ENCODE results near the gene SLC26A9. TPM values are rescaled to one million over a fixed set of nuclear protein-coding genes. Genes with fewer than 3 reads are reported as not detected.

SLC26A9 gene
- total RNA-seq, 1 donor from 2014 or later, result 2.9 TPM

DNA sequence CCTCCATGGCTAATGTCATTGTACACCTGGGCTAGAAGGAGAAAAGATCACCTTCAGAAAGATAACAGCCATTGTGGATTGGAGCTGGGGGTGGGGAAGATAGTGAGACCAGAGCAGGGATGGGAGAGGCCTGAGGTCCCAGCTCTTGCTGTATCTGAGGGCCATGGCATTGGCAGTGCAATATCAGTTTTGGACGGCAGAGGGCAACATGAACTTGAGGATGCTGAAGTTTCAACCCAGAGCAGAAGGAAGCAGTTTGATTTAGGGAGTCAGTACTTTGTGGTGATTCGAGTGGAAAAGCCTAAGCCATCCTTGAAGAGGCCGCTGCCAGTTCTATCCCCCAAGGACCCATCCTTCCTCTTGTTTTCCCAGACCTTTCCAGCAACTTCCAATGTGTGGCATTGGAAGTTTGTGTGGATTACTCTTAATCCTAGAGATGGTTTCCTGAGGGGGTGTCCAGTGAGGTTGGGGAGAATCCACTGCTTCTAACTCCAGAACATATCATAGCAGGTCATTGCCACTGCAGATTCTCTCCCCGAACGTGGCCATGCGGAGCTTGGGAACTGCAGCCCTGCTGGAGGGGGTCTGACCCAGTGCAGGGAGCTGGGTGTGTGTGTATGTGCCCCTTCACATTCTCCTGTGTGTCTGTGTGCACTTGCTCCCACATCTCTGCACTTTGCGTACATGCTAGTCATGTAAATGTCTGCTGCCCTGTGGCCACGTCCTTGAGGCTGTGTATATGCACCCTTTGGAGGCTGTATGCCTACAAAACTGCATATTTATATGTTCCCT lies 24.1 kb downstream of the SLC26A9 start:
- peak; percentile 59 for DNase-seq (ENCODE audit: low spot score, unreplicated experiment)
- Mint-ChIP-seq H3K27me3 (no peaks in the 10 kb centered on the region), H3K4me1 (ENCODE audit: low read depth) (peaks cover 1% of the 10 kb centered on the region), H3K27ac (no peak overlapping the region), H3K4me3 (ENCODE audit: low read depth) (no peak overlapping the region), H3K9me3 (ENCODE audit: low read depth) (no peaks in the 10 kb centered on the region), H3K36me3 (ENCODE audit: insufficient read depth) (no peaks in the 10 kb centered on the region)
- TF ChIP-seq, protein P1, sequence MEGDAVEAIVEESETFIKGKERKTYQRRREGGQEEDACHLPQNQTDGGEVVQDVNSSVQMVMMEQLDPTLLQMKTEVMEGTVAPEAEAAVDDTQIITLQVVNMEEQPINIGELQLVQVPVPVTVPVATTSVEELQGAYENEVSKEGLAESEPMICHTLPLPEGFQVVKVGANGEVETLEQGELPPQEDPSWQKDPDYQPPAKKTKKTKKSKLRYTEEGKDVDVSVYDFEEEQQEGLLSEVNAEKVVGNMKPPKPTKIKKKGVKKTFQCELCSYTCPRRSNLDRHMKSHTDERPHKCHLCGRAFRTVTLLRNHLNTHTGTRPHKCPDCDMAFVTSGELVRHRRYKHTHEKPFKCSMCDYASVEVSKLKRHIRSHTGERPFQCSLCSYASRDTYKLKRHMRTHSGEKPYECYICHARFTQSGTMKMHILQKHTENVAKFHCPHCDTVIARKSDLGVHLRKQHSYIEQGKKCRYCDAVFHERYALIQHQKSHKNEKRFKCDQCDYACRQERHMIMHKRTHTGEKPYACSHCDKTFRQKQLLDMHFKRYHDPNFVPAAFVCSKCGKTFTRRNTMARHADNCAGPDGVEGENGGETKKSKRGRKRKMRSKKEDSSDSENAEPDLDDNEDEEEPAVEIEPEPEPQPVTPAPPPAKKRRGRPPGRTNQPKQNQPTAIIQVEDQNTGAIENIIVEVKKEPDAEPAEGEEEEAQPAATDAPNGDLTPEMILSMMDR (IDR thresholded peaks at IDR 0.05; ENCODE audit: unreplicated experiment), result peak; percentile 89

DNA sequence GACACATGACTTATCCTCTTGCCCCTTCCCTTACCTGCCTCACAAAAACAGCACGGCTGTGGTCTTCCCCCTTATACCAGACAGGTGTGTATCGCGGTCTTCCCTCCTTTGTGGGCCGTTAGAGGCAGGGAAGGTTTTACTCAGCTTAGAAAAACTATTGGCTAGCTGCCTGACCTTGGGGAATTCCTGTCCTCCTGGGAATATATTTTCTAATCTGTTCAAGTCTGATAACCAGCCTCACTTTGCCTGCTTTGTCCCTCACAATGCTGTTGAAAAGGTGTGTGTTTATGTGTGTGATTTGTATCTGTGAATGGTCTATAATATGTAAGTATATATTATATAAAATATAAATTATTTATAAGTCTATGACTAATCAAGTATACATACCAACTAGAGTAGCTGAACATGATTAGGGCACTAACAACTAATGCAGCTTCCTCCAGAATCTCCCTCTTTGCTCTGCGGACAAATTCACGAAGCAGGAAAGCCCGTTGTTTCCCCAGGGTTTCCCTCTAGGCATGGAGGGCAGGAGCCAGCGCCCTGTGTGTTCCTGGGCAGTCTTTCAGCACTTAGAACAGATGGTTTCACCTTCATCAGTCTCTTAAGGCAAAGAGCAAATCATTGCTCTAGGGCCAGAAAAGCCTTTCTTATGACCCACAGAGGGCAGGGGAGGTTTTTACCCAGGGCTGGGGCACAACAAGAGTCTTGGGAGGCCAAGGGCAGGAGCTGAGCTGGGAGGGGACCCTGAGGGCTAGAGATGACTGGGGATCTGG lies 25.6 kb downstream of the SLC26A9 start:
- Mint-ChIP-seq H3K27me3 (no peaks in the 10 kb centered on the region), H3K27ac (peak overlapping the region; percentile 93), H3K9me3 (ENCODE audit: low read depth) (no peaks in the 10 kb centered on the region), H3K4me1 (ENCODE audit: low read depth) (peaks cover 7% of the 10 kb centered on the region), H3K4me3 (ENCODE audit: low read depth) (no peak overlapping the region), H3K36me3 (ENCODE audit: insufficient read depth) (no peaks in the 10 kb centered on the region)
- DNase-seq (ENCODE audit: low spot score, unreplicated experiment), result no peak
- TF ChIP-seq, protein P1 (IDR thresholded peaks at IDR 0.05; ENCODE audit: unreplicated experiment), result no peak

DNA sequence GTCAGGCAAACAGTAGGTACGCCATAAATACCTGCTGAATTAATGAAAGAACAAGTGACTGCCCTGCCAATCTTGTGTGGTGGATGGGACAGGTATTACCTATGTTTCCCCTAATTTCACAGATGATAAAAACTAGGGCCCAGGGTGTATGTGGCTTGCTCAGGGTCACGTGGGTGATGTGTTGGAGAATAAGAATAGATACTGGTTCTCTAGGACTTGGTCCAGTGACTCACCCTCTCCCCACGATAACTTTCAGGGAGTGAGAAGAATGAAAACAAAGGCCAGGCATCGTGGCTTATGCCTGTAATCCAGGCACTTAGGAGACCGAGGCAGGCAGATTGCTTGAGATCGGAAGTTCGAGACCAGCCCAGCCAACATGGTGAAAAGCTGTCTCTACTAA lies 26.7 kb downstream of the SLC26A9 start:
- H3K36me3 Mint-ChIP-seq (ENCODE audit: insufficient read depth), result no peaks in the 10 kb centered on the region
- no peak for DNase-seq (ENCODE audit: low spot score, unreplicated experiment)
- peaks cover under 1% of the 10 kb centered on the region for H3K27me3 Mint-ChIP-seq
- H3K4me1 Mint-ChIP-seq (ENCODE audit: low read depth), result peaks cover 12% of the 10 kb centered on the region
- TF ChIP-seq, protein P1 (IDR thresholded peaks at IDR 0.05; ENCODE audit: unreplicated experiment), result no peak
- no peak overlapping the region for H3K27ac Mint-ChIP-seq
- H3K4me3 Mint-ChIP-seq (ENCODE audit: low read depth), result no peak overlapping the region
- H3K9me3 Mint-ChIP-seq (ENCODE audit: low read depth), result no peaks in the 10 kb centered on the region

DNA sequence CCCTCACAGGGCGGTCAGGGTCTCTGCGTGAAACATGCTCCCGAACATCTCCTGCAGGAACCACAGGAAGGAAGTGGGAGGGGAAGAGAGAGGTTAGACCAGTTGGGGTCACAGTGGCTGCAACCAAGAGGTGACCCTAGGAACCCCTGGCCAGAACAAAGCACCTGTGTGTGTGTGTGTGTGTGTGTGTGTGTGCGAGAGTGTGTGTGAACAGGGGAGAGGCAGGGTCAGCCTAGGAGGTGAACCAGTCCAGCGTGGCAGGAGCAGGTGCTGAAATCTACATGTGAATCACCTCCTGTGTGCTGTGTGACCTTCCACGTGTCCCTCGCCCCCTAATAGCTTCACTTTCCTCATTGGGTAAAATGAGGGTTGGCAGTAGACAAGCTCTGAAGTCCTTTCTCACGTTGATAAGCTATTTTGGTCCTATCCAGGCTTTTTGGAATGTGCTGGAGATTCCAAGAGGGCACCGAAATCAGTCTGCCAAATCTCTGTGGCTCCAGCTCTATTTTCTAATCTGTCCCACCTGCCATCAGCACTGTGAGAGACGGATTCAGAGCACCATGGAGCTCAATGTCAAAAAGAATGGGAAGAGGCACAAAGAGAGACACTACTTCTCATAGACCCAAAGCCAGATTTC lies 27.8 kb downstream of the SLC26A9 start:
- H3K36me3 Mint-ChIP-seq (ENCODE audit: insufficient read depth), result no peaks in the 10 kb centered on the region
- H3K4me3 Mint-ChIP-seq (ENCODE audit: low read depth), result no peak overlapping the region
- no peak overlapping the region for H3K27ac Mint-ChIP-seq
- H3K4me1 Mint-ChIP-seq (ENCODE audit: low read depth), result peaks cover 12% of the 10 kb centered on the region
- H3K9me3 Mint-ChIP-seq (ENCODE audit: low read depth), result no peaks in the 10 kb centered on the region
- no peak for DNase-seq (ENCODE audit: low spot score, unreplicated experiment)
- peaks cover 5% of the 10 kb centered on the region for H3K27me3 Mint-ChIP-seq
- TF ChIP-seq, protein P1 (IDR thresholded peaks at IDR 0.05; ENCODE audit: unreplicated experiment), result no peak

GRCh38 chr1:205914730-205915129 lies 28.5 kb downstream of the SLC26A9 start:
- no peak for DNase-seq (ENCODE audit: low spot score, unreplicated experiment)
- TF ChIP-seq, protein P1 (IDR thresholded peaks at IDR 0.05; ENCODE audit: unreplicated experiment), result no peak
- peaks cover 12% of the 10 kb centered on the region for H3K4me1 Mint-ChIP-seq (ENCODE audit: low read depth)
- H3K36me3 Mint-ChIP-seq (ENCODE audit: insufficient read depth), result no peaks in the 10 kb centered on the region
- no peak overlapping the region for H3K4me3 Mint-ChIP-seq (ENCODE audit: low read depth)
- no peaks in the 10 kb centered on the region for H3K9me3 Mint-ChIP-seq (ENCODE audit: low read depth)
- peaks cover 5% of the 10 kb centered on the region for H3K27me3 Mint-ChIP-seq
- no peak overlapping the region for H3K27ac Mint-ChIP-seq
